ENCODE measurements around the gene DIABLO. TPM values are rescaled to one million over a fixed set of nuclear protein-coding genes. Genes with fewer than 3 reads are reported as not detected.

DIABLO gene
- total RNA-seq, 1 donor from 2014 or later, result 50.1 TPM

GRCh38 chr12:122171399-122171798 is 54.5 kb downstream of the DIABLO start:
- TF ChIP-seq, protein P1, sequence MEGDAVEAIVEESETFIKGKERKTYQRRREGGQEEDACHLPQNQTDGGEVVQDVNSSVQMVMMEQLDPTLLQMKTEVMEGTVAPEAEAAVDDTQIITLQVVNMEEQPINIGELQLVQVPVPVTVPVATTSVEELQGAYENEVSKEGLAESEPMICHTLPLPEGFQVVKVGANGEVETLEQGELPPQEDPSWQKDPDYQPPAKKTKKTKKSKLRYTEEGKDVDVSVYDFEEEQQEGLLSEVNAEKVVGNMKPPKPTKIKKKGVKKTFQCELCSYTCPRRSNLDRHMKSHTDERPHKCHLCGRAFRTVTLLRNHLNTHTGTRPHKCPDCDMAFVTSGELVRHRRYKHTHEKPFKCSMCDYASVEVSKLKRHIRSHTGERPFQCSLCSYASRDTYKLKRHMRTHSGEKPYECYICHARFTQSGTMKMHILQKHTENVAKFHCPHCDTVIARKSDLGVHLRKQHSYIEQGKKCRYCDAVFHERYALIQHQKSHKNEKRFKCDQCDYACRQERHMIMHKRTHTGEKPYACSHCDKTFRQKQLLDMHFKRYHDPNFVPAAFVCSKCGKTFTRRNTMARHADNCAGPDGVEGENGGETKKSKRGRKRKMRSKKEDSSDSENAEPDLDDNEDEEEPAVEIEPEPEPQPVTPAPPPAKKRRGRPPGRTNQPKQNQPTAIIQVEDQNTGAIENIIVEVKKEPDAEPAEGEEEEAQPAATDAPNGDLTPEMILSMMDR (IDR thresholded peaks at IDR 0.05; ENCODE audit: unreplicated experiment), result no peak
- no peak for DNase-seq (ENCODE audit: low spot score)
- H3K27me3 Mint-ChIP-seq (ENCODE audit: unreplicated experiment), result peaks cover 4% of the 10 kb centered on the region
- H3K36me3 Mint-ChIP-seq (ENCODE audit: low read depth, unreplicated experiment), result no peaks in the 10 kb centered on the region
- H3K4me3 Mint-ChIP-seq (ENCODE audit: unreplicated experiment), result no peak overlapping the region
- H3K4me1 Mint-ChIP-seq (ENCODE audit: unreplicated experiment), result no peaks in the 10 kb centered on the region
- no peak overlapping the region for H3K27ac Mint-ChIP-seq (ENCODE audit: unreplicated experiment)
- no peaks in the 10 kb centered on the region for H3K9me3 Mint-ChIP-seq (ENCODE audit: unreplicated experiment)

DNA sequence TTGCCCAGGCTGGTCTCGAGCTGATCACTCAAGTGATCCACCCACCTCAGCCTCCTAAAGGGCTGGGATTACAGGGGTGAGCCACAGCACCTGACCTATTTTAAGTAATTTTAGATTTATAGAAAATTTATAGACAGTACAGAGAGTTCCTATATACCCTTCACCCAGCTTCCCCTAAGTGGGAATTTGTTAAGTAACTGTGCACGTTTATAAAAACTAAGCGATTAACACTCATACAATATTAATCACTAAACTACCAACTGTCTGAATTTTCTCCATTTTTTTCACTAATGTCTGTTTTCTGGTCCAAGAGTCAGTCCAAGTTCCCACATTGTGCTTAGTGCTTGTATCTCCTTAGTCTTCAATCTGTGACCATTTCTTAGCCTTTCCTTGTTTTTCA is 57.4 kb downstream of the DIABLO start:
- Mint-ChIP-seq H3K27ac (ENCODE audit: unreplicated experiment) (no peak overlapping the region), H3K36me3 (ENCODE audit: low read depth, unreplicated experiment) (no peaks in the 10 kb centered on the region), H3K4me1 (ENCODE audit: unreplicated experiment) (no peaks in the 10 kb centered on the region), H3K4me3 (ENCODE audit: unreplicated experiment) (no peak overlapping the region), H3K27me3 (ENCODE audit: unreplicated experiment) (no peaks in the 10 kb centered on the region), H3K9me3 (ENCODE audit: unreplicated experiment) (no peaks in the 10 kb centered on the region)
- TF ChIP-seq, protein P1 (IDR thresholded peaks at IDR 0.05; ENCODE audit: unreplicated experiment), result no peak
- no peak for DNase-seq (ENCODE audit: low spot score)

GRCh38 chr12:122167356-122167925 is 58.4 kb downstream of the DIABLO start:
- TF ChIP-seq, protein P1 (IDR thresholded peaks at IDR 0.05; ENCODE audit: unreplicated experiment), result no peak
- no peak overlapping the region for H3K4me3 Mint-ChIP-seq (ENCODE audit: unreplicated experiment)

DNA sequence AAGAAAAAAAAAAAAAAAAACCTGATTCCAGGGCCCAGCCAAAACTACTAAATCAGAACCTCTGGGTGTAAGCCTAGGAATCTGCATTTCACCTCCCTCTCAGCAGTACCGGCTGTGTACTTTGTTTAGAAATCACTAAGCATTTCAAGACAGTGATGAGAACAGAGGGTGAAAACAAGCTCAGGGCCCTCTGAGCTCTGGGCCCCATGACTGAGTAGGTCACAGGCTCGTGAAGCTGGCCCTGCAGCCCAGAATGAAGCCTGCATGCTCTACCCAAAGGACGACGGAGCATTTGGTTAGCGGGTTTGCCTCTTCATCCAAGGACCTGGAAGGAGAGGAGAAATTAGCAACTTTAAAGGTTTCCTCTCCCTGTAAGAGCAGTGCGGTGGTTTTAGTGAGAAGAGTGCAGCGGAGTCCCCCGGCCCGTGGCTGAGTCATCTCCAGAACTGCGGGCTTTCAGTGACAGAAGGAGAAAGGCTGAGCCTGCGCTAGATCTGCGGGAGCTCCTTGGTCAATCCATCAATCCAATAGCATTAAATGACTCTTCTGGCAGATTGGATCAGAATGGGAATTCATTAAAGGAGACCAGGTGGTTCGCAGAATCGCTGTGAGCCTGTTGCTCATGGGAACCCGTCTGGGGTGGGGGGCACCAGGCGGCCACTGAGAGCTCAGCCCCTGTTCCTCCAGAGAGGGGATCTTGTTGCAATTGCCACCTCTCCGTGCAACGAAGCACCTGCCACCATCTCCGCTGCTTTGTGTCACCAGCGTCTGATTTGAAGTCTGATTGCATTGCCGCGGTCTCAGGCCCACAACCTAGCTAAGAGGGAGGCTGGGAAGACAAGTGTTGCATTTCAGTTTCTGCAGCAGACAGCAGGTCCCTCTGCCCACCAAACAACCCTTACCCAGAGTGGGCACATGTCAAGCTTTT is 59.2 kb downstream of the DIABLO start:
- no peaks in the 10 kb centered on the region for H3K9me3 Mint-ChIP-seq (ENCODE audit: unreplicated experiment)
- no peak for DNase-seq (ENCODE audit: low spot score)
- TF ChIP-seq, protein P1 (IDR thresholded peaks at IDR 0.05; ENCODE audit: unreplicated experiment), result no peak
- no peak overlapping the region for H3K4me3 Mint-ChIP-seq (ENCODE audit: unreplicated experiment)
- no peaks in the 10 kb centered on the region for H3K4me1 Mint-ChIP-seq (ENCODE audit: unreplicated experiment)
- H3K27me3 Mint-ChIP-seq (ENCODE audit: unreplicated experiment), result no peaks in the 10 kb centered on the region
- H3K36me3 Mint-ChIP-seq (ENCODE audit: low read depth, unreplicated experiment), result no peaks in the 10 kb centered on the region
- no peak overlapping the region for H3K27ac Mint-ChIP-seq (ENCODE audit: unreplicated experiment)

More at GRCh38 chr12:122167356-122167925, 58.4 kb downstream of the DIABLO start:
- Mint-ChIP-seq H3K36me3 (ENCODE audit: low read depth, unreplicated experiment) (no peaks in the 10 kb centered on the region), H3K27me3 (ENCODE audit: unreplicated experiment) (no peaks in the 10 kb centered on the region), H3K4me1 (ENCODE audit: unreplicated experiment) (no peaks in the 10 kb centered on the region), H3K27ac (ENCODE audit: unreplicated experiment) (no peak overlapping the region), H3K9me3 (ENCODE audit: unreplicated experiment) (no peaks in the 10 kb centered on the region)
- DNase-seq (ENCODE audit: low spot score), result no peak

DNA sequence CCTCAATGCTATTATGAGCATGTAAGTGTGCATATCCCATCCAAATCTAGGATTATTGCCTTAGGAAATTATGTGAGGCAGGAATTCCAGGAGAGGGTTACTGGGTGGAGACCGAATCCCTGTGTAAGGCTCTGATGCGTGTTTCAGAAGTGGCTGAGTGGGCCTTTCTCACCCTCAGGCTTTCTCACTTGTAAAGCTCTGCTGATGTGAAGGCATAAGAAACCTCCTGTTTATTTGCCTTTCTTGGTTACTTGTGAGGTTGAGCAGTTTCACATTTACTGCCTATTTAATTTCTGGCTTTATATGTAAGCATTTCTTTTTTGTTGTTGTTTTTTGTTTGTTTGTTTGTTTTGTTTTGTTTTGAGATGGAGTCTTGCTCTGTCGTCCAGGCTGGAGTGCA is 62.9 kb downstream of the DIABLO start:
- TF ChIP-seq, protein P1 (IDR thresholded peaks at IDR 0.05; ENCODE audit: unreplicated experiment), result no peak
- Mint-ChIP-seq H3K27ac (ENCODE audit: unreplicated experiment) (no peak overlapping the region), H3K9me3 (ENCODE audit: unreplicated experiment) (no peaks in the 10 kb centered on the region), H3K4me3 (ENCODE audit: unreplicated experiment) (no peak overlapping the region), H3K36me3 (ENCODE audit: low read depth, unreplicated experiment) (no peaks in the 10 kb centered on the region), H3K4me1 (ENCODE audit: unreplicated experiment) (no peaks in the 10 kb centered on the region), H3K27me3 (ENCODE audit: unreplicated experiment) (no peaks in the 10 kb centered on the region)
- DNase-seq (ENCODE audit: low spot score), result no peak
